ENCODE measurements around the gene MYO1F.

The MYO1F gene

DNA sequence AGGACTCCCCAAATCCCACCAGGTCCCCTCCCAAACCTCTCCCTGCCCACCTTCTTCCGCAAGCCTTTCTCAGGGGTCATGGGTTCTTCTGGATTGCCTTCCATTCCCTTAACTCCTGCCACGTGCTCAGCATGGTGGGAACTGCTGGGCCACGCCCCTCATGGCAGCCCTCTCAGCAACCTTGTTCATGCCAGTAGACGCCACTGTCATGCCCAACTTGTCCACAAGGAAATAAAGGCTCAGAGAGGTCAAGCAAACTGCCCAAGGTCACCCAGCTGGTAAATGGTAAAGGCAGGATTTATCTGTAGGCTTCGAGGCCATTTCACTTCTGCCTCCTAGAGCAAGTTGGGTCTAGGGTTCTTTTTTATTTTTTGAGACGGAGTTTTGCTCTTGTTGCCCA lies 85.7 kb downstream of the MYO1F start:
- H3K4me3 ChIP-seq (ENCODE audit: low read length): no peak overlapping the region
- WGBS (ENCODE audit: extremely low coverage, insufficient coverage, low lambda C conversion rate): no CpG with 5 or more reads among the region's 6 CpGs

DNA sequence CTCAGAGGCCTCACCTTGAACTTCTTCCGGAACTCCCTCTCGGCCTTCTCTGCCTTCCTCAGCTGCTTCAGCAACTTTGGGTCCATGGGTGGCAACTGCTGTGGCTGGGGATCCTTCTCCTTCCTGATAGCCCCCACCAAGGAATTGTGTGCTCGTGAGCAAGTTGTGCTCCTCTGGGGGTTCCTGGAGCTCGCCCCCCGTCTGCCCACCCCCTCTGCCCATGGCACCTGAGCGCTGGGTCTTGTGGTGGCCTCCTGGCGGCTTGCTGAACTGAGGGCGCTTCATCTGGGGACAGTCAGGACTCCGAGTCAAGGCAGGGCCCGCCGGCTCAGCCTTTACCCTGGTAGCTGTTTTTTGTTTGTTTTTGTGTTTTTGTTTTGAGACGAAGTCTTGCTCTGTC lies 86.4 kb downstream of the MYO1F start:
- Histone ChIP-seq H3K36me3 (ENCODE audit: control insufficient read depth, insufficient read depth, low read length) (peaks cover 13% of the 10 kb centered on the region), H4K5ac (ENCODE audit: low read length) (no peak overlapping the region), H3K79me2 (ENCODE audit: control insufficient read depth, insufficient read depth, low read length) (no peaks in the 10 kb centered on the region), H3K4me2 (ENCODE audit: low read length) (no peak overlapping the region), H3K4ac (ENCODE audit: low read depth, low read length) (no peak overlapping the region), H3K23ac (ENCODE audit: low read length) (no peak overlapping the region), H2BK120ac (ENCODE audit: low read depth, low read length) (no peak overlapping the region), H3K4me3 (ENCODE audit: low read length) (no peak overlapping the region), H2AK5ac (ENCODE audit: low read length) (no peak overlapping the region), H3K9ac (ENCODE audit: low read length) (no peak overlapping the region), H4K8ac (ENCODE audit: low read depth, low read length) (no peak overlapping the region), H2BK5ac (ENCODE audit: low read length) (no peak overlapping the region), H3K27me3 (ENCODE audit: insufficient read depth, low read length, poor library complexity) (no peaks in the 10 kb centered on the region), H3K4me1 (ENCODE audit: control insufficient read depth, low read depth, low read length) (no peaks in the 10 kb centered on the region), H3K79me1 (ENCODE audit: low read length) (no peaks in the 10 kb centered on the region), H3K18ac (ENCODE audit: low read length) (no peak overlapping the region), H3K56ac (ENCODE audit: low read length) (no peak overlapping the region), H2BK15ac (replicated peaks; ENCODE audit: low read depth) (no peak overlapping the region), H3K27ac (ENCODE audit: low read depth, low read length) (no peak overlapping the region)
- DNase-seq: no peak
- WGBS (ENCODE audit: extremely low coverage, insufficient coverage, low lambda C conversion rate): no CpG with 5 or more reads among the region's 12 CpGs

More for the DNA sequence above, 85.7 kb downstream of the MYO1F start:
- H3K9ac ChIP-seq (ENCODE audit: low read length): no peak overlapping the region
- H3K27me3 ChIP-seq (ENCODE audit: insufficient read depth, low read length, poor library complexity): no peaks in the 10 kb centered on the region
- no peak overlapping the region for H4K8ac ChIP-seq (ENCODE audit: low read depth, low read length)
- no peak overlapping the region for H3K4me2 ChIP-seq (ENCODE audit: low read length)
- no peak overlapping the region for H3K18ac ChIP-seq (ENCODE audit: low read length)
- no peak overlapping the region for H2BK120ac ChIP-seq (ENCODE audit: low read depth, low read length)
- no peaks in the 10 kb centered on the region for H3K79me2 ChIP-seq (ENCODE audit: control insufficient read depth, insufficient read depth, low read length)
- no peak overlapping the region for H3K56ac ChIP-seq (ENCODE audit: low read length)
- no peak overlapping the region for H3K4ac ChIP-seq (ENCODE audit: low read depth, low read length)
- no peak overlapping the region for H3K23ac ChIP-seq (ENCODE audit: low read length)
- H3K36me3 ChIP-seq (ENCODE audit: control insufficient read depth, insufficient read depth, low read length): peaks cover 12% of the 10 kb centered on the region
- no peak overlapping the region for H3K27ac ChIP-seq (ENCODE audit: low read depth, low read length)
- H2AK5ac ChIP-seq (ENCODE audit: low read length): no peak overlapping the region
- no peaks in the 10 kb centered on the region for H3K4me1 ChIP-seq (ENCODE audit: control insufficient read depth, low read depth, low read length)
- no peaks in the 10 kb centered on the region for H3K79me1 ChIP-seq (ENCODE audit: low read length)
- DNase-seq: peak; percentile 60
- no peak overlapping the region for H2BK5ac ChIP-seq (ENCODE audit: low read length)
- no peak overlapping the region for H2BK15ac ChIP-seq (replicated peaks; ENCODE audit: low read depth)
- no peak overlapping the region for H4K5ac ChIP-seq (ENCODE audit: low read length)

DNA sequence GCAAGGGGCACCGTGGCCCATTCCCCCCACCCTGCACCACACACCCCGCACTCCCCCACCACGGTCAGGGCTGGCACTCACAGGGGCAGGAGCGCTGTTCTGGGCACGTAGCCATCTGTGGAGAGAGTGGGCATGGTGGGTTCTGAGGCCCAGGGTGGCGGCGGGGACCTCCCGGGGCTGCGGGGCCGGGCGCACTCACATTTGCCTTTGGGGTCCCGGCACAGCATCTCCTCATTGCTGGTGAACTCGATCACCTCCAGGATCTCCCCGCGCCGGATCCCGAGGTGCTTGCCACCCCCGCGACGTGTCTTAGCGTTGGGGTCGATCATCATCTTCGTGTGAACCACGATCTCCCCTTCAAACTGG lies 86.9 kb downstream of the MYO1F start:
- Histone ChIP-seq H2BK120ac (ENCODE audit: low read depth, low read length) (no peak overlapping the region), H3K36me3 (ENCODE audit: control insufficient read depth, insufficient read depth, low read length) (peaks cover 17% of the 10 kb centered on the region), H2BK5ac (ENCODE audit: low read length) (no peak overlapping the region), H4K5ac (ENCODE audit: low read length) (no peak overlapping the region), H3K18ac (ENCODE audit: low read length) (no peak overlapping the region), H3K56ac (ENCODE audit: low read length) (no peak overlapping the region), H3K4ac (ENCODE audit: low read depth, low read length) (no peak overlapping the region), H3K4me2 (ENCODE audit: low read length) (no peak overlapping the region), H3K23ac (ENCODE audit: low read length) (no peak overlapping the region), H3K4me1 (ENCODE audit: control insufficient read depth, low read depth, low read length) (no peaks in the 10 kb centered on the region), H3K27me3 (ENCODE audit: insufficient read depth, low read length, poor library complexity) (no peaks in the 10 kb centered on the region), H3K79me2 (ENCODE audit: control insufficient read depth, insufficient read depth, low read length) (no peaks in the 10 kb centered on the region), H3K9ac (ENCODE audit: low read length) (no peak overlapping the region), H4K8ac (ENCODE audit: low read depth, low read length) (no peak overlapping the region), H3K27ac (ENCODE audit: low read depth, low read length) (no peak overlapping the region), H3K79me1 (ENCODE audit: low read length) (peaks cover 2% of the 10 kb centered on the region), H3K4me3 (ENCODE audit: low read length) (no peak overlapping the region), H2BK15ac (replicated peaks; ENCODE audit: low read depth) (no peak overlapping the region), H2AK5ac (ENCODE audit: low read length) (no peak overlapping the region)
- DNase-seq: no peak
- no CpG with 5 or more reads among the region's 24 CpGs for WGBS (ENCODE audit: extremely low coverage, insufficient coverage, low lambda C conversion rate)

DNA sequence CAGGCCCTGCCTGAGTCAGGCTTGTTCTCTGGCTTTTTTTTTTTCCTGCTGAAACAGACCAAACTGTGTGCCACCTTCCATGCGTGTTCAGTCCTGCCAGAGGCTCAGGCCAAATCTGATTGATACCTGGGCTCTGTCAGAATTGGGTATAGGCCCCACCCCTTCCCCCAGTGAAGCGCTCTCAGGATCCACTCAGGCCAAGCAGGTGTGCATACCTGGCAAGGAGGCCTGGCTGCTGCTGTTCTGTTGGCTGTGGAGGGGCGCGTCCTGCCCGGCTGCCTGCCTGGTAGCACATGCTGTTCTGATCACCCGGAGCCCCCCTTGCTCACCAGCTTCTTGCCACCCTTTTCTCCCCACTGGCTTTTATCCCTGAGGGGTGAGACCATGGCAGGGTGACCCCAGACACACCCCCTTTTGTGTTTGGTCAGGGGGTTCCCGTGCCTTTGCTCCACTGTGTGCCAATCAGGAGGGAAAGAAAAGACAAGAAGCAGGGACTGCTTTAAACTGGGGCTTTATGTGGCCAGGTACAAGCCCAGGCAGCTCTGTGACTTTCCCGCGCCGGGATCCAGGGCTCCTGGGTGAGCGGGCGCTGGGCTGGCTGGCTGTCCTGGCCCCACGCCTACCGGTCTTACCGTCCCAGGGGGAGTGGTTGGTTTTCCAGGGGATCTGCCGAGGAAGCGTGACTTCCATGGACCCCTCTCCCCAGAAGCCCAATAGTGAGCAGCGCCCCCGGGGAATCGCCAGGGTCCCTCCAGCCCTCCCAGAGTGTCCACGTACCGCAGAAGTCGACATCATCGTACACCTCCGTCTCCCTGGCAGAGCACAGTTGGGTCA lies 87.5 kb downstream of the MYO1F start:
- Histone ChIP-seq H3K27ac (ENCODE audit: low read depth, low read length) (no peak overlapping the region), H3K18ac (ENCODE audit: low read length) (no peak overlapping the region), H3K56ac (ENCODE audit: low read length) (no peak overlapping the region), H3K27me3 (ENCODE audit: insufficient read depth, low read length, poor library complexity) (no peaks in the 10 kb centered on the region), H4K8ac (ENCODE audit: low read depth, low read length) (no peak overlapping the region), H2BK120ac (ENCODE audit: low read depth, low read length) (no peak overlapping the region), H3K23ac (ENCODE audit: low read length) (no peak overlapping the region), H4K5ac (ENCODE audit: low read length) (no peak overlapping the region), H3K79me2 (ENCODE audit: control insufficient read depth, insufficient read depth, low read length) (no peaks in the 10 kb centered on the region), H3K4me3 (ENCODE audit: low read length) (no peak overlapping the region), H3K36me3 (ENCODE audit: control insufficient read depth, insufficient read depth, low read length) (peaks cover 20% of the 10 kb centered on the region), H2BK5ac (ENCODE audit: low read length) (no peak overlapping the region), H3K4me1 (ENCODE audit: control insufficient read depth, low read depth, low read length) (no peaks in the 10 kb centered on the region), H3K4me2 (ENCODE audit: low read length) (no peak overlapping the region), H3K4ac (ENCODE audit: low read depth, low read length) (no peak overlapping the region), H3K79me1 (ENCODE audit: low read length) (peaks cover 4% of the 10 kb centered on the region), H2AK5ac (ENCODE audit: low read length) (no peak overlapping the region), H2BK15ac (replicated peaks; ENCODE audit: low read depth) (no peak overlapping the region), H3K9ac (ENCODE audit: low read length) (no peak overlapping the region)
- WGBS (ENCODE audit: extremely low coverage, insufficient coverage, low lambda C conversion rate): no CpG with 5 or more reads among the region's 25 CpGs
- no peak for DNase-seq

DNA sequence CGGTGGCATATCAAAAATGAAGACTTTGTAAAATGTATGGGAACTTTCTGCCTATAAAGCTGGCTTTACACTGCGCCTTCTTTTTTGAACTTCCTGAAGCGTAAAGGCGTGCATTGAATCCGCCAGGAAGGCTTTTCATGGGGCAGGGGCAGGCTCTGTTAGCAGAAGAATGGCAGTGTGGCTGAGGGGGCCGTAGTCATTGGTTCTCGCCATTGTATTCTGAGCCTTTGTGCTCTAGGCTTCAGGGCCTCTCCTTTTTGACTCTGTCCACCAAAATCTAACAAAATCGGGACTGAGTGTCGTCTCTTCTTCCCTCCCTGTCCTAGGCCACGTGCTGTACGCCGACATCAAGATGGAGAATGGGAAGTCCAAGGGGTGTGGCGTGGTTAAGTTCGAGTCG lies 88.9 kb downstream of the MYO1F start:
- Histone ChIP-seq H3K18ac (ENCODE audit: low read length) (no peak overlapping the region), H3K4me3 (ENCODE audit: low read length) (no peak overlapping the region), H3K79me1 (ENCODE audit: low read length) (peaks cover 4% of the 10 kb centered on the region), H2AK5ac (ENCODE audit: low read length) (no peak overlapping the region), H4K5ac (ENCODE audit: low read length) (no peak overlapping the region), H4K8ac (ENCODE audit: low read depth, low read length) (no peak overlapping the region), H2BK120ac (ENCODE audit: low read depth, low read length) (no peak overlapping the region), H3K4me2 (ENCODE audit: low read length) (no peak overlapping the region), H2BK15ac (replicated peaks; ENCODE audit: low read depth) (no peak overlapping the region), H3K27ac (ENCODE audit: low read depth, low read length) (no peak overlapping the region), H3K9ac (ENCODE audit: low read length) (no peak overlapping the region), H3K79me2 (ENCODE audit: control insufficient read depth, insufficient read depth, low read length) (no peaks in the 10 kb centered on the region), H3K4me1 (ENCODE audit: control insufficient read depth, low read depth, low read length) (no peaks in the 10 kb centered on the region), H3K36me3 (ENCODE audit: control insufficient read depth, insufficient read depth, low read length) (peaks cover 22% of the 10 kb centered on the region), H3K27me3 (ENCODE audit: insufficient read depth, low read length, poor library complexity) (no peaks in the 10 kb centered on the region), H2BK5ac (ENCODE audit: low read length) (no peak overlapping the region), H3K23ac (ENCODE audit: low read length) (no peak overlapping the region), H3K4ac (ENCODE audit: low read depth, low read length) (no peak overlapping the region), H3K56ac (ENCODE audit: low read length) (no peak overlapping the region)
- WGBS (ENCODE audit: extremely low coverage, insufficient coverage, low lambda C conversion rate): no CpG with 5 or more reads among the region's 15 CpGs
- DNase-seq: no peak

Data from mesendoderm (in vitro differentiated cells).